Measurements from ENCODE around the gene TRERF1. TPM values are rescaled to one million over a fixed set of nuclear protein-coding genes. Genes with fewer than 3 reads are reported as not detected.

Gene TRERF1
- total RNA-seq, 1 experiment from 2014 or later, result 0.39 TPM

DNA sequence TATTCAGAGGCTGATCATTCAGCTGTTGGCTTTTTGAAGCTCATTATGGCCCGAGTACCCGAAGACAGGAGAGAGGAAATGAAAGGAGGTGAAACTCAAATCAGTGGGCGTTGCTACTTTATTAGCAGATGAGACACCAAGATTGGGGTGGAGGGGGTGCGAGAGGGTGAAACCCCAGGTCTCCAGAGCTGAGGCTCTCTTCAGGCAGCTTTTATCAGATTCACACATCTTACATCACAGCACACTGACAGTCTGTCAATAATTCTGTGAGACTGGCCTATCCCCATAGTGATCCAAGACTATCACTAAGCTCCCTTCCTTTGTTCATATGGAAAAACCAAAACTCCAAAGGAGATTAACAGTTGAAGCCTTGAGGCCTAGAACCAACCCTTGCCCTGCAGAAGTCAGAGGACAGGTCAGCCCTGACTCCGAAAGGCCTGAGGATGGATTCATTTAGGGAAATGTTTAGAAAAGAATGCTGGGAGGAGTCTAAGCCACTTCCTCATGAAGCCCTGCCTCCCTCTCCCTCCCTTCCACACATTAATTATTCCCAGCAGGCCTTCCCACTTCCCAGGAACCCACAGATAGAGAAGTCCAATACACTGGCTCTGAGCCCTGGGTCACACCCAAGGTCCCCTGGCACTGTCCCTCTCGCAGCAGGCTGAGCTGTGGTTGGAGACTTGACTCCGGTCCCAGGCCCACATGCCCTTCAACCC, 23.2 kb downstream of the TRERF1 start:
- ChIA-PET CTCF (interaction anchor here (0.6 kb wide), 1 partner anchor 310 kb away, joined by 4 read pairs; no protein-coding TSS in a partner anchor), POLR2A (no interaction called here)
- no TSS peak for BruUV-seq (replicated peaks)
- no peak for DNase-seq
- TF ChIP-seq, protein P1, sequence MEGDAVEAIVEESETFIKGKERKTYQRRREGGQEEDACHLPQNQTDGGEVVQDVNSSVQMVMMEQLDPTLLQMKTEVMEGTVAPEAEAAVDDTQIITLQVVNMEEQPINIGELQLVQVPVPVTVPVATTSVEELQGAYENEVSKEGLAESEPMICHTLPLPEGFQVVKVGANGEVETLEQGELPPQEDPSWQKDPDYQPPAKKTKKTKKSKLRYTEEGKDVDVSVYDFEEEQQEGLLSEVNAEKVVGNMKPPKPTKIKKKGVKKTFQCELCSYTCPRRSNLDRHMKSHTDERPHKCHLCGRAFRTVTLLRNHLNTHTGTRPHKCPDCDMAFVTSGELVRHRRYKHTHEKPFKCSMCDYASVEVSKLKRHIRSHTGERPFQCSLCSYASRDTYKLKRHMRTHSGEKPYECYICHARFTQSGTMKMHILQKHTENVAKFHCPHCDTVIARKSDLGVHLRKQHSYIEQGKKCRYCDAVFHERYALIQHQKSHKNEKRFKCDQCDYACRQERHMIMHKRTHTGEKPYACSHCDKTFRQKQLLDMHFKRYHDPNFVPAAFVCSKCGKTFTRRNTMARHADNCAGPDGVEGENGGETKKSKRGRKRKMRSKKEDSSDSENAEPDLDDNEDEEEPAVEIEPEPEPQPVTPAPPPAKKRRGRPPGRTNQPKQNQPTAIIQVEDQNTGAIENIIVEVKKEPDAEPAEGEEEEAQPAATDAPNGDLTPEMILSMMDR (IDR thresholded peaks at IDR 0.05; ENCODE audit: insufficient read depth in 1 of 2, low read depth in 1 of 2, low read length in 1 of 2, severe bottlenecking in 1 of 2, unreplicated experiment in 1 of 2), result no peak
- no peaks in the 10 kb centered on the region for H3K27me3 Mint-ChIP-seq (ENCODE audit: insufficient read depth, unreplicated experiment)
- intact Hi-C loops (cut with micrococcal nuclease; ENCODE audit: unreplicated experiment), result no loop called here
- no peaks in the 10 kb centered on the region for H3K9me3 Mint-ChIP-seq (ENCODE audit: unreplicated experiment)
- no peaks in the 10 kb centered on the region for H3K27me3 ChIP-seq (replicated peaks; ENCODE audit: control insufficient read depth, insufficient read depth, low read length)
- H3K9me3 ChIP-seq, result no peaks in the 10 kb centered on the region
- peaks cover 7% of the 10 kb centered on the region for H3K36me3 Mint-ChIP-seq (ENCODE audit: insufficient read depth, unreplicated experiment)
- H3K4me1 ChIP-seq, result peaks cover 7% of the 10 kb centered on the region; the same call in 1 of the 2 replicates
- H3K27ac Mint-ChIP-seq (ENCODE audit: unreplicated experiment), result no peak overlapping the region
- no peak overlapping the region for H3K4me3 ChIP-seq (ENCODE audit: low read depth, low read length)
- no peak overlapping the region for H3K4me3 Mint-ChIP-seq (ENCODE audit: unreplicated experiment)
- no peaks in the 10 kb centered on the region for H3K36me3 ChIP-seq (ENCODE audit: control insufficient read depth, insufficient read depth, low read length)
- no peaks in the 10 kb centered on the region for H3K4me1 Mint-ChIP-seq (ENCODE audit: low read depth, unreplicated experiment)

DNA sequence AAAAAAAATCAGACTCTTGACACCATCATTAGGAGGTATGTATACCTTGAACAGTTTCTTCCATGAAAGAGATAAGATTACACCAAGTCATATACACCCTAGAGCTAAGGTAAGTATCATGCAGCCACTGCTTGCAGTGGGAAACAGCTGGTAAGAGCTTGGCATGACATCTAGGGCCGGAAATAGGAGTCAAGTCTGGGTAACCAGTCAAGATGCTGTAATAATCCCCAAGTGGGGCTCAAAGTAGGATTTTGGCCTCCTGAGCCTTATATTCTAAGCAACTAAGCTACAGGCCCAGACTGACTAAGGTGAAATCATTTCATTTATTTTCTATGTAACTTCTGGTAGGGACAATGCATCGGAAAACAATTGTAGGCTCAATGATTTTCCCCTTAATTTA, 23.9 kb downstream of the TRERF1 start:
- Mint-ChIP-seq H3K27ac (ENCODE audit: unreplicated experiment) (no peak overlapping the region), H3K9me3 (ENCODE audit: unreplicated experiment) (no peaks in the 10 kb centered on the region), H3K36me3 (ENCODE audit: insufficient read depth, unreplicated experiment) (peaks cover 7% of the 10 kb centered on the region), H3K4me1 (ENCODE audit: low read depth, unreplicated experiment) (no peaks in the 10 kb centered on the region), H3K4me3 (ENCODE audit: unreplicated experiment) (no peak overlapping the region), H3K27me3 (ENCODE audit: insufficient read depth, unreplicated experiment) (no peaks in the 10 kb centered on the region)
- DNase-seq, result no peak
- TF ChIP-seq, protein P1 (IDR thresholded peaks at IDR 0.05; ENCODE audit: insufficient read depth in 1 of 2, low read depth in 1 of 2, low read length in 1 of 2, severe bottlenecking in 1 of 2, unreplicated experiment in 1 of 2), result no peak
- ChIA-PET POLR2A (no interaction called here), CTCF (interaction anchor here (0.6 kb wide), 1 partner anchor 309 kb away, joined by 4 read pairs; no protein-coding TSS in a partner anchor)
- H3K4me3 ChIP-seq (ENCODE audit: low read depth, low read length), result no peak overlapping the region
- no peaks in the 10 kb centered on the region for H3K27me3 ChIP-seq (replicated peaks; ENCODE audit: control insufficient read depth, insufficient read depth, low read length)
- no peaks in the 10 kb centered on the region for H3K36me3 ChIP-seq (ENCODE audit: control insufficient read depth, insufficient read depth, low read length)
- no peaks in the 10 kb centered on the region for H3K9me3 ChIP-seq
- BruUV-seq (replicated peaks), result no TSS peak
- peaks cover 7% of the 10 kb centered on the region; the same call in 1 of the 2 replicates for H3K4me1 ChIP-seq
- intact Hi-C loops (cut with micrococcal nuclease; ENCODE audit: unreplicated experiment), result no loop called here

DNA sequence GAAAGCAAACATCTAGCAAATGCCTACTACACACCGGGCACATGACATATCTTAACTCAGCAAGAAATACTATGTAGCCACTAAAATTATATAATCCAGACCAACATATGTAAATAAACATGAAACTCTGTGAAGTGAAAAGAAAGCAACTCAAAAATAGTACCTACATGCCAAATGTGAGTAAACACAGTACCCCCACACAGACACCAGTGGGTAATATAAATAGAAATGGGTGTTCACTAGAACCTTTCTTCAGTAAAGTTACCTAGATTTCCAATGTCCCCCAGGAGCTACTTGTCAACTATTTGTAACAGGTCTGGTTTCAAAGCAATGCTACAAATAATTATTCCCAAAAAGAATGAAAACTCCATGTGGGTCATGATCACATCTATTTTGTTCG, 25.5 kb downstream of the TRERF1 start:
- ChIA-PET CTCF (no interaction called here), POLR2A (no interaction called here)
- no peaks in the 10 kb centered on the region for H3K27me3 ChIP-seq (replicated peaks; ENCODE audit: control insufficient read depth, insufficient read depth, low read length)
- DNase-seq, result no peak
- BruUV-seq (replicated peaks), result no TSS peak
- Mint-ChIP-seq H3K36me3 (ENCODE audit: insufficient read depth, unreplicated experiment) (peaks cover 7% of the 10 kb centered on the region), H3K9me3 (ENCODE audit: unreplicated experiment) (no peaks in the 10 kb centered on the region), H3K4me1 (ENCODE audit: low read depth, unreplicated experiment) (no peaks in the 10 kb centered on the region), H3K27ac (ENCODE audit: unreplicated experiment) (no peak overlapping the region), H3K27me3 (ENCODE audit: insufficient read depth, unreplicated experiment) (no peaks in the 10 kb centered on the region), H3K4me3 (ENCODE audit: unreplicated experiment) (no peak overlapping the region)
- TF ChIP-seq, protein P1 (IDR thresholded peaks at IDR 0.05; ENCODE audit: insufficient read depth in 1 of 2, low read depth in 1 of 2, low read length in 1 of 2, severe bottlenecking in 1 of 2, unreplicated experiment in 1 of 2), result no peak
- peaks cover 7% of the 10 kb centered on the region; the same call in 1 of the 2 replicates for H3K4me1 ChIP-seq
- no peaks in the 10 kb centered on the region for H3K9me3 ChIP-seq
- H3K4me3 ChIP-seq (ENCODE audit: low read depth, low read length), result no peak overlapping the region
- intact Hi-C loops (cut with micrococcal nuclease; ENCODE audit: unreplicated experiment), result no loop called here
- no peaks in the 10 kb centered on the region for H3K36me3 ChIP-seq (ENCODE audit: control insufficient read depth, insufficient read depth, low read length)

Data from Caco-2 (cell line).